Caco-2 (cell line): ENCODE results near the gene MRPL40. TPM values are rescaled to one million over a fixed set of nuclear protein-coding genes. Genes with fewer than 3 reads are reported as not detected.

Experiments used
- BruUV-seq: library from RNA; stranded (reverse); fragments of 400-500 nt; replicated peaks from 2 replicates; lab custom pipeline; 2021; lab: Mats Ljungman, UMichigan
- CTCF ChIA-PET: fragments of 300-600 bp; sonication (Branson Sonifier 250); formaldehyde crosslinking; loops from one replicate; lab custom pipeline; 2022; ENCODE audit warnings: antibody characterized with exemption; lab: Charles Lee
- POLR2A ChIA-PET: fragments of 300-600 bp; sonication (Branson Sonifier 250); formaldehyde crosslinking; loops from one replicate; lab custom pipeline; 2022; ENCODE audit warnings: antibody characterized with exemption; lab: Charles Lee
- DNase-seq, 2 experiments: peaks; one replicate each; pipeline versions ENCODE4 v3.0.0 to v3.0.0-alpha.2; 2020 to 2022
- H3K27me3 ChIP-seq: replicated peaks from 2 replicates; pipeline ENCODE4 v1.6.0; 2011; ENCODE audit warnings: low read length; ENCODE audit not compliant: control insufficient read depth, insufficient read depth
- H3K36me3 ChIP-seq: 2 replicates; pipeline ENCODE4 v1.5.1; 2011; ENCODE audit warnings: low read length; ENCODE audit not compliant: control insufficient read depth, insufficient read depth
- H3K4me1 ChIP-seq: fragments of 250-450 bp; sonication (Bioruptor Pico); 2 replicates; pipeline ENCODE4 v1.5.1; 2020; ENCODE audit warnings: mild to moderate bottlenecking
- H3K4me3 ChIP-seq: 2 replicates; pipeline ENCODE4 v1.5.1; 2011; ENCODE audit warnings: low read depth, mild to moderate bottlenecking, control low read depth, low read length
- H3K9me3 ChIP-seq: fragments of 250-450 bp; sonication (Bioruptor Pico); 2 replicates; pipeline ENCODE4 v1.5.1; 2020; ENCODE audit warnings: mild to moderate bottlenecking, moderate library complexity
- H3K27ac Mint-ChIP-seq: one replicate; pipeline ENCODE4 v1.8.0; 2022; ENCODE audit warnings: mixed read lengths; ENCODE audit not compliant: unreplicated experiment
- H3K27me3 Mint-ChIP-seq: one replicate; pipeline ENCODE4 v1.8.0; 2022; ENCODE audit warnings: mixed read lengths; ENCODE audit not compliant: insufficient read depth, unreplicated experiment
- H3K36me3 Mint-ChIP-seq: one replicate; pipeline ENCODE4 v1.8.0; 2022; ENCODE audit warnings: mild to moderate bottlenecking, mixed read lengths; ENCODE audit not compliant: insufficient read depth, unreplicated experiment
- H3K4me1 Mint-ChIP-seq: one replicate; pipeline ENCODE4 v1.8.0; 2022; ENCODE audit warnings: low read depth, mixed read lengths; ENCODE audit not compliant: unreplicated experiment
- H3K4me3 Mint-ChIP-seq: one replicate; pipeline ENCODE4 v1.8.0; 2022; ENCODE audit warnings: mild to moderate bottlenecking, moderate library complexity, mixed read lengths; ENCODE audit not compliant: unreplicated experiment
- H3K9me3 Mint-ChIP-seq: one replicate; pipeline ENCODE4 v1.8.0; 2022; ENCODE audit warnings: mixed read lengths; ENCODE audit not compliant: unreplicated experiment
- CTCF ChIP-seq, 2 experiments: fragments of 200-600 bp in 1 of 2; IDR thresholded peaks; 1 replicate in 1 of 2; 2 replicates in 1 of 2; pipeline versions ENCODE4 v1.5.1 to v1.8.0; 2011 to 2022; ENCODE audit warnings: antibody characterized with exemption in 1 of 2, control low read depth in 1 of 2, inconsistent platforms in 1 of 2, low read depth in 1 of 2, low read length in 1 of 2, mild to moderate bottlenecking in 1 of 2, moderate library complexity in 1 of 2; ENCODE audit not compliant: insufficient read depth in 1 of 2, severe bottlenecking in 1 of 2, unreplicated experiment in 1 of 2
- intact Hi-C: fragments of 100-400 bp; cut with micrococcal nuclease; formaldehyde crosslinking; loops from one replicate; pipeline ENCODE4 v1.10.0; 2022; ENCODE audit not compliant: unreplicated experiment
- total RNA-seq: library from RNA; stranded (reverse); gene quantifications from 2 replicates; pipeline ENCODE4 v1.2.3, GENCODE V29; 2022

The MRPL40 gene
- total RNA-seq, 1 experiment from 2014 or later: 42.7 TPM

- no TSS peak for BruUV-seq
- POLR2A ChIA-PET: interaction anchor here (0.5 kb wide), 1 partner anchor 9 kb away, joined by 3 read pairs; the partner anchor contains the start of gene HIRA
- Mint-ChIP-seq H3K36me3 (peaks cover 10% of the 10 kb centered on the region), H3K4me1 (peaks cover 15% of the 10 kb centered on the region), H3K9me3 (no peaks in the 10 kb centered on the region), H3K27ac (no peak overlapping the region), H3K27me3 (no peaks in the 10 kb centered on the region), H3K4me3 (no peak overlapping the region)
- no peaks in the 10 kb centered on the region for H3K4me1 ChIP-seq
- H3K9me3 ChIP-seq: no peaks in the 10 kb centered on the region
- CTCF ChIA-PET: interaction anchor here (1.0 kb wide), 1 partner anchor 51 kb away, joined by 4 read pairs; no protein-coding TSS in a partner anchor
- DNase-seq: no peak
- TF ChIP-seq CTCF (IDR thresholded peaks at IDR 0.05; ENCODE audit: insufficient read depth in 1 of 2, low read depth in 1 of 2, low read length in 1 of 2, severe bottlenecking in 1 of 2, unreplicated experiment in 1 of 2): no peak
- intact Hi-C loops: no loop called here
- H3K4me3 ChIP-seq: no peak overlapping the region
- no peaks in the 10 kb centered on the region for H3K27me3 ChIP-seq
- H3K36me3 ChIP-seq: no peaks in the 10 kb centered on the region; the same call in 1 of the 2 replicates
Measured at GRCh38 chr22:19422440-19423301, 9.7 kb upstream of the MRPL40 start.

DNA sequence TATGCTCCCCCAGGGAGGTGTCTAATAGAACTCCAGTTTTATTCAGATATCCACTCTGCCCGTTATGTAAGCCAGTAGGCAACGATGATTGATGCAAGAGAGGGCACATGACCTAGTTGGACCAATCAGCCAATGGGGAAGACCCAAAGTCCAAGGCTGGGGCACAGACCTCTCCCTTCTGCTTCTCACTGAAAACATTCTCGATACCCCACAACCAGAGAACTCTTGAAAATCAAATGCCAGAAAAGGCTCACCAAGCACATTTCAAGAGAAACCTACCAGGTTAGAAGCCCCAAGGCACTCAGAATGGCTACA lies 8.2 kb upstream of the MRPL40 start:
- Mint-ChIP-seq H3K36me3 (peaks cover 18% of the 10 kb centered on the region), H3K27ac (no peak overlapping the region), H3K4me3 (no peak overlapping the region), H3K9me3 (no peaks in the 10 kb centered on the region), H3K4me1 (peaks cover 15% of the 10 kb centered on the region), H3K27me3 (no peaks in the 10 kb centered on the region)
- BruUV-seq: no TSS peak
- no peak for TF ChIP-seq CTCF (IDR thresholded peaks at IDR 0.05; ENCODE audit: insufficient read depth in 1 of 2, low read depth in 1 of 2, low read length in 1 of 2, severe bottlenecking in 1 of 2, unreplicated experiment in 1 of 2)
- no peaks in the 10 kb centered on the region for H3K27me3 ChIP-seq
- POLR2A ChIA-PET: no interaction called here
- H3K4me3 ChIP-seq: no peak overlapping the region
- no peaks in the 10 kb centered on the region for H3K4me1 ChIP-seq
- no peak for DNase-seq
- CTCF ChIA-PET: no interaction called here
- no peaks in the 10 kb centered on the region; the same call in 1 of the 2 replicates for H3K36me3 ChIP-seq
- intact Hi-C loops: no loop called here
- no peaks in the 10 kb centered on the region for H3K9me3 ChIP-seq

DNA sequence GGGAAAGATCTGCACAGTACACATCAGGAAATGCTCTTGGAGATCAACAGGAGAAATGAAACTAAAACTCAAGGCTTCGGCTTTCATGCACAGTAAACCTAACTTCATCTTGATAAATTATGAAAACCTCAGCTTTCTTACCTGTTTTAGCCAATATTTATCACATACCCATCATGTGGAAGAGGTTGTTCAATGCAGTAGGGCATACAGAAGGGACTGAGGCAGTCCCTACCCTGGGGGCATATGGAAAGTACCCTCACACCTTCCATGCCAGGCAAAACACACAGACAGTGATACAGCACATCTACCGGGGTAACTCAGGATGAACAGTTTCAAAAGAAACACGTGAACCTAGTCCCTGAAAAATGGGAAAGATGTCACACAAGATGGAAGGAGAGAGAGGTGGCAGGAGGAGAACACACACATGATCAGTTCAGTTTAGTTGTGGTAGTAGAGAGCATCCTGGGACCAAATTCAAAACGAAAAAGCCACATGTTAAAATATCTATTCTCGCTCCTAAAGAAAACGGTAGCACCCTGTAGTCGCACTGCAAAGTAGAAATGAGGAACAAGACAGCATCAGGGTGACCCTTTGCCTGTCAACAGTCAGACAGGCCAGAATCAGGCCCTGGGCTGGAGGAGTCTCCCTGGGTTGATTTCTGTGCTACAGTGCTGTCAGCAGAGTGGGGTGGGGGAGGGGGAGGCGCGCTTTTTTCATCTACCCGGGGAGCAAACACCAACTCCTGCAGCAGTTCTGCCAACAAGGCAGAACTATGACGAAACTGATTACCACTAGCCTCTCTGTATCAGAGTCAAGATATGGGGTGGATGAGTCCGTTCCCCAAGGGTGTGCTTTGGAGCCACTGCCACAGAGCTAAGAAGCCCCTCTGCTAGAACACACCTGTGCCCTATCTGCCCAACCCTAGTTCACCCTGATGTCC lies 2.1 kb upstream of the MRPL40 start:
- CTCF ChIA-PET: no interaction called here
- Histone ChIP-seq H3K4me3 (peak overlapping the region; percentile 64), H3K27me3 (no peaks in the 10 kb centered on the region), H3K4me1 (peaks cover 9% of the 10 kb centered on the region; the same call in 1 of the 2 replicates), H3K36me3 (no peaks in the 10 kb centered on the region; the same call in 1 of the 2 replicates), H3K9me3 (no peaks in the 10 kb centered on the region)
- TF ChIP-seq CTCF (IDR thresholded peaks at IDR 0.05; ENCODE audit: insufficient read depth in 1 of 2, low read depth in 1 of 2, low read length in 1 of 2, severe bottlenecking in 1 of 2, unreplicated experiment in 1 of 2): no peak
- Mint-ChIP-seq H3K4me1 (peaks cover 8% of the 10 kb centered on the region), H3K9me3 (no peaks in the 10 kb centered on the region), H3K27ac (peak overlapping the region; percentile 85), H3K4me3 (peak overlapping the region; percentile 80), H3K27me3 (no peaks in the 10 kb centered on the region), H3K36me3 (peaks cover 31% of the 10 kb centered on the region)
- DNase-seq: no peak
- POLR2A ChIA-PET: interaction anchor here (0.6 kb wide), 1 partner anchor 1065 kb away, joined by 6 read pairs; the partner anchor contains the start of gene KLHL22
- no TSS peak for BruUV-seq
- intact Hi-C loops: no loop called here
